Immature natural killer cell (primary cell): Measurements from ENCODE around the gene ELK3. TPM values are rescaled to one million over a fixed set of nuclear protein-coding genes. Genes with fewer than 3 reads are reported as not detected.

ENCODE experiments used
- DNase-seq, 3 donors: peaks; one replicate each; pipeline ENCODE4 v3.0.0; 2022; ENCODE audit warnings: mixed read lengths in 1 of 3
- H3K27ac Mint-ChIP-seq, 6 donors: one replicate each; pipeline ENCODE4 v1.8.0; 2020; ENCODE audit warnings: mixed read lengths in 6 of 6, mild to moderate bottlenecking in 5 of 6, inconsistent platforms in 4 of 6, moderate library complexity in 3 of 6
- H3K27me3 Mint-ChIP-seq, 3 donors: one replicate each; pipeline ENCODE4 v1.8.0; 2020 to 2021; ENCODE audit warnings: low read depth in 3 of 3, mild to moderate bottlenecking in 3 of 3, mixed read lengths in 3 of 3, moderate library complexity in 3 of 3, inconsistent platforms in 1 of 3
- H3K36me3 Mint-ChIP-seq, 3 donors: one replicate each; pipeline ENCODE4 v1.8.0; 2020; ENCODE audit warnings: mixed read lengths in 3 of 3, inconsistent platforms in 2 of 3, mild to moderate bottlenecking in 2 of 3
- H3K4me1 Mint-ChIP-seq, 2 donors: one replicate each; pipeline ENCODE4 v1.8.0; 2020; ENCODE audit warnings: inconsistent platforms in 2 of 2, mild to moderate bottlenecking in 2 of 2, mixed read lengths in 2 of 2, moderate library complexity in 1 of 2
- H3K4me3 Mint-ChIP-seq, 5 donors: one replicate each; pipeline ENCODE4 v1.8.0; 2020; ENCODE audit warnings: mild to moderate bottlenecking in 5 of 5, mixed read lengths in 5 of 5, inconsistent platforms in 3 of 5, moderate library complexity in 3 of 5
- H3K9me3 Mint-ChIP-seq, 6 donors: one replicate each; pipeline ENCODE4 v1.8.0; 2020; ENCODE audit warnings: mild to moderate bottlenecking in 6 of 6, mixed read lengths in 6 of 6, inconsistent platforms in 4 of 6, moderate library complexity in 3 of 6
- polyA plus RNA-seq, 3 donors: library from polyadenylated mRNA; unstranded; fragments of 300-500 nt; fragmentation: Illumina TruSeq; gene quantifications; one replicate each; pipeline ENCODE4 v1.2.3, GENCODE V29; 2021

ELK3 gene
- polyA plus RNA-seq, 3 donors from 2014 or later = 4.7 to 21.7 (median 6.9) TPM

GRCh38 chr12:96248136-96248931 lies 54.2 kb downstream of the ELK3 start:
- H3K4me3 Mint-ChIP-seq = no peak overlapping the region
- H3K27ac Mint-ChIP-seq = peak overlapping the region in 3 of 6 donors; percentile 64 to 75 (median 65)
- DNase-seq = no peak
- no peaks in the 10 kb centered on the region for H3K9me3 Mint-ChIP-seq
- H3K4me1 Mint-ChIP-seq = peaks cover 50 to 70% of the 10 kb centered on the region in 2 donors
- H3K27me3 Mint-ChIP-seq = peaks cover 4 to 20% (median 6%) of the 10 kb centered on the region in 3 donors
- peaks cover 21 to 40% (median 28%) of the 10 kb centered on the region in 3 donors for H3K36me3 Mint-ChIP-seq

GRCh38 chr12:96249196-96250118 lies 55.3 kb downstream of the ELK3 start:
- Mint-ChIP-seq H3K4me1 (peaks cover 47 to 60% of the 10 kb centered on the region in 2 donors), H3K27ac (peak overlapping the region; percentile 60 to 92 (median 77)), H3K36me3 (peaks cover 21 to 40% (median 28%) of the 10 kb centered on the region in 3 donors), H3K4me3 (peak overlapping the region in 2 of 5 donors; percentile 34 to 46), H3K9me3 (no peaks in the 10 kb centered on the region), H3K27me3 (peaks cover 5 to 20% (median 6%) of the 10 kb centered on the region in 3 donors)
- no peak for DNase-seq

- Mint-ChIP-seq H3K36me3 (peaks cover 21 to 40% (median 31%) of the 10 kb centered on the region in 3 donors), H3K4me1 (peaks cover 44 to 56% of the 10 kb centered on the region in 2 donors), H3K4me3 (peak overlapping the region in 1 of 5 donors; percentile 34), H3K27ac (peak overlapping the region; percentile 60 to 92 (median 77)), H3K9me3 (no peaks in the 10 kb centered on the region), H3K27me3 (peaks cover 2 to 25% (median 8%) of the 10 kb centered on the region in 3 donors)
- DNase-seq = no peak
Observed at GRCh38 chr12:96250119-96250685, 56.0 kb downstream of the ELK3 start.

GRCh38 chr12:96255077-96255476 lies 60.9 kb downstream of the ELK3 start:
- Mint-ChIP-seq H3K9me3 (no peaks in the 10 kb centered on the region), H3K36me3 (peaks cover 7 to 24% (median 19%) of the 10 kb centered on the region in 3 donors), H3K4me1 (peaks cover 26 to 29% of the 10 kb centered on the region in 2 donors), H3K27me3 (peaks cover 0 to 13% (median 10%) of the 10 kb centered on the region in 3 donors), H3K27ac (peak overlapping the region in 4 of 6 donors; percentile 66 to 83 (median 70)), H3K4me3 (no peak overlapping the region)
- DNase-seq = no peak

- H3K9me3 Mint-ChIP-seq = no peaks in the 10 kb centered on the region
- H3K4me3 Mint-ChIP-seq = no peak overlapping the region
- peaks cover 0 to 8% (median 8%) of the 10 kb centered on the region in 3 donors for H3K27me3 Mint-ChIP-seq
- peaks cover 17 to 24% of the 10 kb centered on the region in 2 donors for H3K4me1 Mint-ChIP-seq
- no peak for DNase-seq
- H3K36me3 Mint-ChIP-seq = peaks cover 0 to 16% (median 12%) of the 10 kb centered on the region in 3 donors
- H3K27ac Mint-ChIP-seq = no peak overlapping the region
Observed at GRCh38 chr12:96256672-96257361, 62.6 kb downstream of the ELK3 start.

- peaks cover 0 to 11% (median 8%) of the 10 kb centered on the region in 3 donors for H3K27me3 Mint-ChIP-seq
- peaks cover 12 to 16% of the 10 kb centered on the region in 2 donors for H3K4me1 Mint-ChIP-seq
- no peak overlapping the region for H3K27ac Mint-ChIP-seq
- no peak for DNase-seq
- H3K36me3 Mint-ChIP-seq = peaks cover 0 to 10% (median 4%) of the 10 kb centered on the region in 3 donors
- H3K4me3 Mint-ChIP-seq = no peak overlapping the region
- H3K9me3 Mint-ChIP-seq = no peaks in the 10 kb centered on the region
Observed at GRCh38 chr12:96257550-96258103, 63.5 kb downstream of the ELK3 start.

- peak; percentile 56 to 67 (median 64) for DNase-seq
- Mint-ChIP-seq H3K27ac (no peak overlapping the region), H3K4me3 (no peak overlapping the region)
Observed at GRCh38 chr12:96258104-96258961, 64.2 kb downstream of the ELK3 start.

GRCh38 chr12:96260231-96260630 lies 66.1 kb downstream of the ELK3 start:
- H3K9me3 Mint-ChIP-seq = no peaks in the 10 kb centered on the region
- no peak overlapping the region for H3K4me3 Mint-ChIP-seq

More at GRCh38 chr12:96258104-96258961, 64.2 kb downstream of the ELK3 start:
- no peaks in the 10 kb centered on the region for H3K9me3 Mint-ChIP-seq
- H3K27me3 Mint-ChIP-seq = peaks cover 0 to 11% (median 8%) of the 10 kb centered on the region in 3 donors
- peaks cover 2 to 10% (median 9%) of the 10 kb centered on the region in 3 donors for H3K36me3 Mint-ChIP-seq
- H3K4me1 Mint-ChIP-seq = peaks cover 12 to 18% of the 10 kb centered on the region in 2 donors

GRCh38 chr12:96260644-96261043 lies 66.5 kb downstream of the ELK3 start:
- peaks cover 6 to 25% (median 12%) of the 10 kb centered on the region in 3 donors for H3K36me3 Mint-ChIP-seq
- peaks cover 14 to 37% of the 10 kb centered on the region in 2 donors for H3K4me1 Mint-ChIP-seq
- peak overlapping the region; percentile 25 to 83 (median 61) for H3K27ac Mint-ChIP-seq
- no peak for DNase-seq
- H3K27me3 Mint-ChIP-seq = peaks cover 3 to 12% (median 3%) of the 10 kb centered on the region in 3 donors
- no peak overlapping the region for H3K4me3 Mint-ChIP-seq
- no peaks in the 10 kb centered on the region for H3K9me3 Mint-ChIP-seq

More at GRCh38 chr12:96260231-96260630, 66.1 kb downstream of the ELK3 start:
- Mint-ChIP-seq H3K27me3 (peaks cover 3 to 13% (median 3%) of the 10 kb centered on the region in 3 donors), H3K27ac (peak overlapping the region; percentile 25 to 83 (median 61)), H3K36me3 (peaks cover 6 to 25% (median 12%) of the 10 kb centered on the region in 3 donors), H3K4me1 (peaks cover 14 to 35% of the 10 kb centered on the region in 2 donors)
- DNase-seq = no peak

- H3K9me3 Mint-ChIP-seq = no peaks in the 10 kb centered on the region
- H3K4me3 Mint-ChIP-seq = no peak overlapping the region
- peaks cover 3 to 12% (median 3%) of the 10 kb centered on the region in 3 donors for H3K27me3 Mint-ChIP-seq
- peaks cover 6 to 25% (median 12%) of the 10 kb centered on the region in 3 donors for H3K36me3 Mint-ChIP-seq
- H3K27ac Mint-ChIP-seq = peak overlapping the region in 4 of 6 donors; percentile 19 to 77 (median 42)
- no peak for DNase-seq
- peaks cover 16 to 45% of the 10 kb centered on the region in 2 donors for H3K4me1 Mint-ChIP-seq
Observed at GRCh38 chr12:96261557-96261956, 67.4 kb downstream of the ELK3 start.

- Mint-ChIP-seq H3K4me1 (peaks cover 20 to 60% of the 10 kb centered on the region in 2 donors), H3K9me3 (no peaks in the 10 kb centered on the region), H3K36me3 (peaks cover 6 to 29% (median 12%) of the 10 kb centered on the region in 3 donors), H3K27ac (peak overlapping the region in 5 of 6 donors; percentile 7 to 51 (median 10)), H3K4me3 (no peak overlapping the region), H3K27me3 (peaks cover 0 to 12% (median 3%) of the 10 kb centered on the region in 3 donors)
- no peak for DNase-seq
Observed at GRCh38 chr12:96263449-96263902, 69.3 kb downstream of the ELK3 start.
